Measurements from ENCODE around the gene SIPA1.
A peak's percentile ranks its signal among the peaks of the same experiment; 100 is the strongest.
"Not testable (repeated sequence)": the region's sequence is repeated elsewhere in the genome, so short reads cannot be mapped to it uniquely, and the experiment has no call there.

Gene SIPA1

GRCh38 chr11:65636108-65637031, 1.5 kb upstream of the SIPA1 start:
- Histone ChIP-seq H2BK15ac (replicated peaks; ENCODE audit: low read depth) (no peak overlapping the region), H3K4me3 (ENCODE audit: low read length) (no peak overlapping the region), H4K8ac (ENCODE audit: low read depth, low read length) (no peak overlapping the region), H3K4ac (ENCODE audit: low read depth, low read length) (no peak overlapping the region), H4K5ac (ENCODE audit: low read length) (no peak overlapping the region), H2BK5ac (ENCODE audit: low read length) (no peak overlapping the region), H2BK120ac (ENCODE audit: low read depth, low read length) (no peak overlapping the region), H2AK5ac (ENCODE audit: low read length) (no peak overlapping the region), H3K27me3 (ENCODE audit: insufficient read depth, low read length, poor library complexity) (no peaks in the 10 kb centered on the region), H3K36me3 (ENCODE audit: control insufficient read depth, insufficient read depth, low read length) (peaks cover 12% of the 10 kb centered on the region), H3K9ac (ENCODE audit: low read length) (no peak overlapping the region), H3K79me1 (ENCODE audit: low read length) (no peaks in the 10 kb centered on the region), H3K23ac (ENCODE audit: low read length) (no peak overlapping the region), H3K56ac (ENCODE audit: low read length) (no peak overlapping the region), H3K4me1 (ENCODE audit: control insufficient read depth, low read depth, low read length) (peaks cover 3% of the 10 kb centered on the region), H3K18ac (ENCODE audit: low read length) (no peak overlapping the region), H3K79me2 (ENCODE audit: control insufficient read depth, insufficient read depth, low read length) (no peaks in the 10 kb centered on the region), H3K27ac (ENCODE audit: low read depth, low read length) (no peak overlapping the region), H3K4me2 (ENCODE audit: low read length) (no peak overlapping the region)
- WGBS (ENCODE audit: extremely low coverage, insufficient coverage, low lambda C conversion rate): no CpG with 5 or more reads among the region's 28 CpGs
- DNase-seq: no peak

DNA sequence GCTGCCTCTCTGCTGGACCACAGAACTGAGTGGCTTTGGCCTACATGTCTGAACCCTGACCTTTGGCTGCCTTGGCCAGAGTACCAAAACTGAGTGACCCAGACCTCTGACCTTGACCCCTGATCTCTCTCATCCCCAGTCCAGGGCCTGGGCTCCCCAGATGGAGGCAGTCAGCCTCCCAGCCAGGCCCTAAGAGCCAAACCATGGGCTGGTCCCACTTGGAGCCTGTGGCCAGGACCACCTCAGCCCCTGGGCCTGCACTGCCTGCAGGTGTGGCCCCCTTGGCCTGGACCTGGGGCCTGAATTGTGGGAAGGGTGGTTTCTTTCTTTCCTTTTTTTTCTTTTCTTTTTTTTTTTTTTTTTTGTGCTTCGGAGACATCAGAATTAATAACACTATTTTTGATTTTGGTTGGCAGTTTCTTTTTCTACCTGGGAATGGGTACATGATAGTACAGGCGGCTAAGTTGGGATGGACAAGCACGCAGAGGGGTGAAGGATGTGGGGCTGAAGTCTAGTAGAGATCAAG, 806 bp upstream of the SIPA1 start:
- H2BK120ac ChIP-seq (ENCODE audit: low read depth, low read length): no peak overlapping the region
- no peak overlapping the region for H3K4ac ChIP-seq (ENCODE audit: low read depth, low read length)
- H4K5ac ChIP-seq (ENCODE audit: low read length): no peak overlapping the region
- peak overlapping the region; percentile 59 for H3K27ac ChIP-seq (ENCODE audit: low read depth, low read length)
- peak overlapping the region; percentile 70 for H3K56ac ChIP-seq (ENCODE audit: low read length)
- no peak for DNase-seq
- H2BK15ac ChIP-seq (replicated peaks; ENCODE audit: low read depth): no peak overlapping the region
- H3K9ac ChIP-seq (ENCODE audit: low read length): peak overlapping the region; percentile 46
- no peaks in the 10 kb centered on the region for H3K79me1 ChIP-seq (ENCODE audit: low read length)
- H3K4me1 ChIP-seq (ENCODE audit: control insufficient read depth, low read depth, low read length): peaks cover 5% of the 10 kb centered on the region
- H3K18ac ChIP-seq (ENCODE audit: low read length): no peak overlapping the region
- no peak overlapping the region for H3K23ac ChIP-seq (ENCODE audit: low read length)
- no peaks in the 10 kb centered on the region for H3K79me2 ChIP-seq (ENCODE audit: control insufficient read depth, insufficient read depth, low read length)
- H2BK5ac ChIP-seq (ENCODE audit: low read length): no peak overlapping the region
- no CpG with 5 or more reads among the region's 3 CpGs for WGBS (ENCODE audit: extremely low coverage, insufficient coverage, low lambda C conversion rate)
- peaks cover 12% of the 10 kb centered on the region for H3K36me3 ChIP-seq (ENCODE audit: control insufficient read depth, insufficient read depth, low read length)
- no peak overlapping the region for H3K4me2 ChIP-seq (ENCODE audit: low read length)
- no peaks in the 10 kb centered on the region for H3K27me3 ChIP-seq (ENCODE audit: insufficient read depth, low read length, poor library complexity)
- no peak overlapping the region for H2AK5ac ChIP-seq (ENCODE audit: low read length)
- H3K4me3 ChIP-seq (ENCODE audit: low read length): no peak overlapping the region
- no peak overlapping the region for H4K8ac ChIP-seq (ENCODE audit: low read depth, low read length)

DNA sequence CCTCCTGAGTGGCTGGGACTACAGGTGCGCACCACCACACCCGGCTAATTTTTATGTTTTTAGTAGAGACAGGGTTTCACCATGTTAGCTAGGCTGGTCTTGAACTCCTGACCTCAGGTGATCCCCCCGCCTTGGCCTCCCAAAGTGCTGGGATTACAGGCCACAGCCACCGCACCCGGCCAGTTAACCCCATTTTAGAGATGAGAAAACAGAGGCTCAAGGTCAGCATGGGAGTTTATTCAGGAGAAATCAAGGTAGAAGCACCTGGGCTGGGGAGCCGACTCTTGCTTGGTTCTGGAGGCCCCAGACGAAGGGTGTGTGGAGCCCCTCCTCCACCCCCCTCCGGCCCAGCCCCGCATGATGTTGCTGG, 1.3 kb downstream of the SIPA1 start:
- not testable (repeated sequence) for H3K9ac ChIP-seq (ENCODE audit: low read length); H3K4me1 ChIP-seq (ENCODE audit: control insufficient read depth, low read depth, low read length); H2AK5ac ChIP-seq (ENCODE audit: low read length); H3K4ac ChIP-seq (ENCODE audit: low read depth, low read length); H3K79me2 ChIP-seq (ENCODE audit: control insufficient read depth, insufficient read depth, low read length); H3K4me3 ChIP-seq (ENCODE audit: low read length); DNase-seq; H3K27me3 ChIP-seq (ENCODE audit: insufficient read depth, low read length, poor library complexity); H4K5ac ChIP-seq (ENCODE audit: low read length); H3K23ac ChIP-seq (ENCODE audit: low read length); H3K4me2 ChIP-seq (ENCODE audit: low read length); H2BK120ac ChIP-seq (ENCODE audit: low read depth, low read length); H2BK5ac ChIP-seq (ENCODE audit: low read length); H3K18ac ChIP-seq (ENCODE audit: low read length); H3K56ac ChIP-seq (ENCODE audit: low read length); H3K79me1 ChIP-seq (ENCODE audit: low read length); H3K27ac ChIP-seq (ENCODE audit: low read depth, low read length); H2BK15ac ChIP-seq (replicated peaks; ENCODE audit: low read depth); H4K8ac ChIP-seq (ENCODE audit: low read depth, low read length)
- WGBS (ENCODE audit: extremely low coverage, insufficient coverage, low lambda C conversion rate): no CpG with 5 or more reads among the region's 9 CpGs
- peaks cover 12% of the 10 kb centered on the region for H3K36me3 ChIP-seq (ENCODE audit: control insufficient read depth, insufficient read depth, low read length)

GRCh38 chr11:65639623-65640482, 2.0 kb downstream of the SIPA1 start:
- Histone ChIP-seq H4K8ac (ENCODE audit: low read depth, low read length) (no peak overlapping the region), H3K27ac (ENCODE audit: low read depth, low read length) (no peak overlapping the region), H2AK5ac (ENCODE audit: low read length) (no peak overlapping the region), H3K18ac (ENCODE audit: low read length) (no peak overlapping the region), H3K36me3 (ENCODE audit: control insufficient read depth, insufficient read depth, low read length) (peaks cover 8% of the 10 kb centered on the region), H3K4me2 (ENCODE audit: low read length) (no peak overlapping the region), H3K79me1 (ENCODE audit: low read length) (no peaks in the 10 kb centered on the region), H3K27me3 (ENCODE audit: insufficient read depth, low read length, poor library complexity) (no peaks in the 10 kb centered on the region), H3K4me3 (ENCODE audit: low read length) (no peak overlapping the region), H3K4ac (ENCODE audit: low read depth, low read length) (no peak overlapping the region), H3K79me2 (ENCODE audit: control insufficient read depth, insufficient read depth, low read length) (no peaks in the 10 kb centered on the region), H4K5ac (ENCODE audit: low read length) (no peak overlapping the region), H3K23ac (ENCODE audit: low read length) (no peak overlapping the region), H3K4me1 (ENCODE audit: control insufficient read depth, low read depth, low read length) (peaks cover 5% of the 10 kb centered on the region), H3K56ac (ENCODE audit: low read length) (no peak overlapping the region), H2BK15ac (replicated peaks; ENCODE audit: low read depth) (no peak overlapping the region), H2BK5ac (ENCODE audit: low read length) (no peak overlapping the region), H2BK120ac (ENCODE audit: low read depth, low read length) (no peak overlapping the region), H3K9ac (ENCODE audit: low read length) (no peak overlapping the region)
- no peak for DNase-seq
- WGBS (ENCODE audit: extremely low coverage, insufficient coverage, low lambda C conversion rate): no CpG with 5 or more reads among the region's 8 CpGs

DNA sequence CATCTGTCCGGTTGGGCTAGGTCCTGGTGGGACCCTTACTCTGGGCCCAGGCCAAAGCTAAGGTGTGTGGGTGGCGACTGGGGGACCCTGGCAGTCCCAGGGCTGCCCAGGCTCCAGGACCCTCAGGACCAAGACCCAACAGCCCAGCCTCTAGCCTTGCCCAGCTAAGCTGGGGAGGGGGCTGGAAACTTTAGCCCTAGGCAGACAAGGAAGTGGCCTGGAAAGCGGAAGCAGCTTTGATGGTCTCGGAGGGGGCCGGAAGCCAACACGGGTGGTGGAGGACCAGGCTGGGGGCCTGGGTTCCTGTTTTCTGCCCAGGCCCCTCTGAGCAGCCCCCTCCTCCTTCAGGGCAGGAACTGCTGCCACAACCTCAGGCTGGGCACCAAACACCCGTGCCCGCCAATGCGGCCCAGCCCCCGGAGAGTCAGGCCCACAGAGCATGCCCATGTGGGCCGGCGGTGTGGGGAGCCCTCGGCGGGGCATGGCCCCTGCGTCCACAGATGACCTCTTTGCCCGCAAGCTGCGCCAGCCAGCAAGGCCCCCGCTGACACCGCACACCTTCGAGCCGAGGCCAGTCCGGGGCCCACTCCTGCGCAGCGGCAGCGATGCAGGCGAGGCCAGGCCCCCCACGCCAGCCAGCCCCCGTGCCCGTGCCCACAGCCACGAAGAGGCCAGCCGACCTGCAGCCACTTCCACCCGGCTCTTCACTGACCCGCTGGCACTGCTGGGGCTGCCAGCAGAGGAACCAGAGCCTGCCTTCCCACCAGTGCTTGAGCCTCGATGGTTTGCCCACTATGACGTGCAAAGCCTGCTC, 2.8 kb downstream of the SIPA1 start:
- whole genome bisulfite sequencing (ENCODE audit: extremely low coverage, insufficient coverage, low lambda C conversion rate): no CpG with 5 or more reads among the region's 35 CpGs
- no peak for DNase-seq

More for the DNA sequence above, 2.8 kb downstream of the SIPA1 start:
- H3K4ac ChIP-seq (ENCODE audit: low read depth, low read length): no peak overlapping the region
- H3K4me3 ChIP-seq (ENCODE audit: low read length): no peak overlapping the region
- H3K23ac ChIP-seq (ENCODE audit: low read length): no peak overlapping the region
- no peak overlapping the region for H3K4me2 ChIP-seq (ENCODE audit: low read length)
- H2BK15ac ChIP-seq (replicated peaks; ENCODE audit: low read depth): no peak overlapping the region
- H2BK5ac ChIP-seq (ENCODE audit: low read length): no peak overlapping the region
- H2BK120ac ChIP-seq (ENCODE audit: low read depth, low read length): no peak overlapping the region
- no peak overlapping the region for H3K18ac ChIP-seq (ENCODE audit: low read length)
- H3K56ac ChIP-seq (ENCODE audit: low read length): no peak overlapping the region
- H2AK5ac ChIP-seq (ENCODE audit: low read length): no peak overlapping the region
- H3K36me3 ChIP-seq (ENCODE audit: control insufficient read depth, insufficient read depth, low read length): peaks cover 6% of the 10 kb centered on the region
- no peaks in the 10 kb centered on the region for H3K79me1 ChIP-seq (ENCODE audit: low read length)
- H4K8ac ChIP-seq (ENCODE audit: low read depth, low read length): no peak overlapping the region
- H3K79me2 ChIP-seq (ENCODE audit: control insufficient read depth, insufficient read depth, low read length): no peaks in the 10 kb centered on the region
- H3K27me3 ChIP-seq (ENCODE audit: insufficient read depth, low read length, poor library complexity): no peaks in the 10 kb centered on the region
- peaks cover 5% of the 10 kb centered on the region for H3K4me1 ChIP-seq (ENCODE audit: control insufficient read depth, low read depth, low read length)
- H3K9ac ChIP-seq (ENCODE audit: low read length): no peak overlapping the region
- H4K5ac ChIP-seq (ENCODE audit: low read length): no peak overlapping the region
- H3K27ac ChIP-seq (ENCODE audit: low read depth, low read length): no peak overlapping the region
